HepG2 (cell line): ENCODE data around the gene KAT7. TPM values are rescaled to one million over a fixed set of nuclear protein-coding genes. Genes with fewer than 3 reads are reported as not detected.

Experiments used
- ARHGAP35 ChIP-seq: sonication (generic); formaldehyde crosslinking; IDR thresholded peaks from 2 replicates; pipeline ENCODE4 v1.9.0; 2022; ENCODE audit warnings: mild to moderate bottlenecking, inconsistent platforms, moderate library complexity, missing genetic modification reagents, borderline replicate concordance
- ATF3 ChIP-seq: sonication (generic); formaldehyde crosslinking; IDR thresholded peaks from 2 replicates; pipeline ENCODE4 v1.4.0; 2020; ENCODE audit warnings: missing genetic modification reagents
- ATF5 ChIP-seq: sonication (generic); formaldehyde crosslinking; IDR thresholded peaks from 2 replicates; pipeline ENCODE4 v1.4.0; 2020; ENCODE audit warnings: mild to moderate bottlenecking, low read depth, missing genetic modification reagents
- BHLHE40 ChIP-seq: IDR thresholded peaks from 2 replicates; pipeline ENCODE4 v1.6.1; 2011; ENCODE audit warnings: low read length, improper control_type of control experiment
- FOXC1 ChIP-seq: sonication (generic); formaldehyde crosslinking; IDR thresholded peaks from 2 replicates; pipeline ENCODE4 v1.8.0; 2022; ENCODE audit warnings: mild to moderate bottlenecking, missing genetic modification reagents, borderline replicate concordance
- HNRNPK ChIP-seq: fragments of 200-400 bp; formaldehyde crosslinking; IDR thresholded peaks from 2 replicates; pipeline ENCODE4 v1.6.1; 2018; ENCODE audit warnings: low read length, low read depth, moderate library complexity, mild to moderate bottlenecking; ENCODE audit not compliant: poor library complexity, severe bottlenecking
- HOXA3 ChIP-seq: sonication (generic); formaldehyde crosslinking; IDR thresholded peaks from 2 replicates; pipeline ENCODE4 v1.5.0; 2020; ENCODE audit warnings: missing genetic modification reagents
- KDM1A ChIP-seq: IDR thresholded peaks from 2 replicates; pipeline ENCODE4 v1.6.1; 2016; ENCODE audit warnings: missing compliant biosample characterization
- MAFF ChIP-seq: IDR thresholded peaks from 2 replicates; pipeline ENCODE4 v1.6.1; 2011; ENCODE audit warnings: low read depth, low read length, improper control_type of control experiment
- MAFG ChIP-seq: sonication (generic); formaldehyde crosslinking; IDR thresholded peaks from 2 replicates; pipeline ENCODE4 v1.5.1; 2020; ENCODE audit warnings: mild to moderate bottlenecking, missing genetic modification reagents
- MAX ChIP-seq: IDR thresholded peaks from 2 replicates; pipeline ENCODE4 v1.6.1; 2012; ENCODE audit warnings: inconsistent platforms
- MXI1 ChIP-seq: IDR thresholded peaks from 3 replicates; pipeline ENCODE4 v1.6.1; 2012; ENCODE audit warnings: low read depth, low read length, inconsistent platforms, borderline replicate concordance
- PITX1 ChIP-seq: sonication (generic); formaldehyde crosslinking; IDR thresholded peaks from 2 replicates; pipeline ENCODE4 v1.5.1; 2020; ENCODE audit warnings: mild to moderate bottlenecking, missing genetic modification reagents
- PLSCR1 ChIP-seq: sonication (generic); formaldehyde crosslinking; IDR thresholded peaks from 2 replicates; pipeline ENCODE4 v1.5.0; 2020; ENCODE audit warnings: missing genetic modification reagents, mild to moderate bottlenecking, borderline replicate concordance
- POGZ ChIP-seq: sonication (generic); formaldehyde crosslinking; IDR thresholded peaks from 2 replicates; pipeline ENCODE4 v1.4.0; 2020; ENCODE audit warnings: mild to moderate bottlenecking, missing genetic modification reagents
- RBM22 ChIP-seq: fragments of 200-400 bp; formaldehyde crosslinking; optimal IDR thresholded peaks from 2 replicates; pipeline ENCODE3; 2017; ENCODE audit warnings: mild to moderate bottlenecking, low read length, moderate library complexity
- RFXANK ChIP-seq: IDR thresholded peaks from 2 replicates; pipeline ENCODE4 v1.6.1; 2016
- SMARCC2 ChIP-seq: fragments of 450-650 bp; IDR thresholded peaks from 2 replicates; pipeline ENCODE4 v1.6.1; 2017; ENCODE audit warnings: antibody characterized with exemption, mild to moderate bottlenecking
- TAF1 ChIP-seq: sonication (generic); formaldehyde crosslinking; IDR thresholded peaks from 2 replicates; pipeline ENCODE4 v1.4.0; 2020; ENCODE audit warnings: missing genetic modification reagents
- THYN1 ChIP-seq: sonication (generic); formaldehyde crosslinking; IDR thresholded peaks from 2 replicates; pipeline ENCODE4 v1.8.1; 2023; ENCODE audit warnings: low read depth, mild to moderate bottlenecking, moderate library complexity, missing genetic modification reagents, borderline replicate concordance
- ZBED4 ChIP-seq: sonication (generic); formaldehyde crosslinking; IDR thresholded peaks from 2 replicates; pipeline ENCODE4 v1.4.0; 2020; ENCODE audit warnings: missing genetic modification reagents, borderline replicate concordance
- ZKSCAN8 ChIP-seq: IDR thresholded peaks from 2 replicates; pipeline ENCODE4 v1.6.1; 2016; ENCODE audit warnings: borderline replicate concordance, missing genetic modification reagents, missing compliant biosample characterization
- ZMAT3 ChIP-seq: sonication (generic); formaldehyde crosslinking; conservative IDR thresholded peaks from 2 replicates; pipeline ENCODE4 v1.7.0; 2021; ENCODE audit warnings: missing genetic modification reagents
- ZMAT5 ChIP-seq: sonication (generic); formaldehyde crosslinking; IDR thresholded peaks from 2 replicates; pipeline ENCODE4 v1.5.0; 2020; ENCODE audit warnings: mild to moderate bottlenecking, low read depth, missing genetic modification reagents, borderline replicate concordance
- ZNF766 ChIP-seq: sonication (generic); formaldehyde crosslinking; IDR thresholded peaks from 2 replicates; pipeline ENCODE4 v1.5.0; 2020; ENCODE audit warnings: missing genetic modification reagents, borderline replicate concordance
- ZNF816 ChIP-seq: sonication (generic); formaldehyde crosslinking; IDR thresholded peaks from 2 replicates; pipeline ENCODE4 v1.8.0; 2022; ENCODE audit warnings: missing genetic modification reagents, mild to moderate bottlenecking, borderline replicate concordance
- polyA plus RNA-seq, 8 experiments: library from polyadenylated mRNA; depleted of rRNA in 3 of 8; stranded (reverse) in 7 of 8; unstranded in 1 of 8; fragments of >200 nt; fragmentation: Illumina TruSeq in 4 of 8; extraction: Trizol in 4 of 8; gene quantifications; 2 replicates each; pipeline versions ENCODE4 v1.2.1 to v1.2.3, GENCODE V29; 2011 to 2016; ENCODE audit warnings: low read depth in 4 of 8, missing spikeins in 1 of 8, mixed read lengths in 1 of 8; ENCODE audit not compliant: insufficient read depth in 1 of 8
- total RNA-seq, 5 experiments: library from RNA; depleted of rRNA; stranded (reverse); fragments of >200 nt; fragmentation: Illumina TruSeq; extraction: Trizol; gene quantifications; 2 replicates each; pipeline ENCODE4 v1.2.3, GENCODE V29; 2016; ENCODE audit warnings: low read depth in 1 of 5

KAT7 gene
- total and polyA plus RNA-seq, 2 of the 13 experiments (the other 11 are each of a cell fraction or from before 2014, with no cell fraction given) = 21.2 to 39.2 TPM

GRCh38 chr17:49764559-49765180 lies 23.8 kb upstream of the KAT7 start (continued):
- TF ChIP-seq MAX = no peak
- TF ChIP-seq RFXANK (CRISPR knock-in tag) = no peak
- TF ChIP-seq PLSCR1 (CRISPR knock-in tag) = no peak
- peak; percentile 66 for TF ChIP-seq MAFF
- no peak for TF ChIP-seq FOXC1 (CRISPR knock-in tag)
- no peak for TF ChIP-seq POGZ
- no peak for TF ChIP-seq ZMAT3 (CRISPR knock-in tag)
- no peak for TF ChIP-seq THYN1
- no peak for TF ChIP-seq SMARCC2
- TF ChIP-seq BHLHE40 = no peak
- TF ChIP-seq ZNF816 (CRISPR knock-in tag) = no peak
- TF ChIP-seq HOXA3 (CRISPR knock-in tag) = no peak
- no peak for TF ChIP-seq ZNF766 (CRISPR knock-in tag)
- no peak for TF ChIP-seq KDM1A (CRISPR knock-in tag)
- no peak for TF ChIP-seq MXI1
- no peak for TF ChIP-seq ZKSCAN8 (CRISPR knock-in tag)
- no peak for TF ChIP-seq ATF5 (CRISPR knock-in tag)
- TF ChIP-seq PITX1 (CRISPR knock-in tag) = no peak
- no peak for TF ChIP-seq ARHGAP35 (CRISPR knock-in tag)
- no peak for TF ChIP-seq HNRNPK
- no peak for TF ChIP-seq ATF3 (CRISPR knock-in tag)
- TF ChIP-seq ZBED4 = peak; percentile 40; the same call in 1 of the 2 replicates
- TF ChIP-seq RBM22 = no peak
- no peak for TF ChIP-seq MAFG (CRISPR knock-in tag)
- TF ChIP-seq TAF1 (CRISPR knock-in tag) = no peak
- TF ChIP-seq ZMAT5 (CRISPR knock-in tag) = no peak
